Caco-2 (cell line): Measurements from ENCODE around the gene CHRM3. TPM values are rescaled to one million over a fixed set of nuclear protein-coding genes. Genes with fewer than 3 reads are reported as not detected.

Source experiments
- BruUV-seq: library from RNA; stranded (reverse); fragments of 400-500 nt; replicated peaks from 2 replicates; lab custom pipeline; 2021; lab: Mats Ljungman, UMichigan
- CTCF ChIA-PET: fragments of 300-600 bp; sonication (Branson Sonifier 250); formaldehyde crosslinking; loops from one replicate; lab custom pipeline; 2022; ENCODE audit warnings: antibody characterized with exemption; lab: Charles Lee
- POLR2A ChIA-PET: fragments of 300-600 bp; sonication (Branson Sonifier 250); formaldehyde crosslinking; loops from one replicate; lab custom pipeline; 2022; ENCODE audit warnings: antibody characterized with exemption; lab: Charles Lee
- DNase-seq, 2 experiments: peaks; one replicate each; pipeline versions ENCODE4 v3.0.0 to v3.0.0-alpha.2; 2020 to 2022
- H3K27me3 ChIP-seq: replicated peaks from 2 replicates; pipeline ENCODE4 v1.6.0; 2011; ENCODE audit warnings: low read length; ENCODE audit not compliant: control insufficient read depth, insufficient read depth
- H3K36me3 ChIP-seq: 2 replicates; pipeline ENCODE4 v1.5.1; 2011; ENCODE audit warnings: low read length; ENCODE audit not compliant: control insufficient read depth, insufficient read depth
- H3K4me1 ChIP-seq: fragments of 250-450 bp; sonication (Bioruptor Pico); 2 replicates; pipeline ENCODE4 v1.5.1; 2020; ENCODE audit warnings: mild to moderate bottlenecking
- H3K4me3 ChIP-seq: 2 replicates; pipeline ENCODE4 v1.5.1; 2011; ENCODE audit warnings: low read depth, mild to moderate bottlenecking, control low read depth, low read length
- H3K9me3 ChIP-seq: fragments of 250-450 bp; sonication (Bioruptor Pico); 2 replicates; pipeline ENCODE4 v1.5.1; 2020; ENCODE audit warnings: mild to moderate bottlenecking, moderate library complexity
- H3K27ac Mint-ChIP-seq: one replicate; pipeline ENCODE4 v1.8.0; 2022; ENCODE audit warnings: mixed read lengths; ENCODE audit not compliant: unreplicated experiment
- H3K27me3 Mint-ChIP-seq: one replicate; pipeline ENCODE4 v1.8.0; 2022; ENCODE audit warnings: mixed read lengths; ENCODE audit not compliant: insufficient read depth, unreplicated experiment
- H3K36me3 Mint-ChIP-seq: one replicate; pipeline ENCODE4 v1.8.0; 2022; ENCODE audit warnings: mild to moderate bottlenecking, mixed read lengths; ENCODE audit not compliant: insufficient read depth, unreplicated experiment
- H3K4me1 Mint-ChIP-seq: one replicate; pipeline ENCODE4 v1.8.0; 2022; ENCODE audit warnings: low read depth, mixed read lengths; ENCODE audit not compliant: unreplicated experiment
- H3K4me3 Mint-ChIP-seq: one replicate; pipeline ENCODE4 v1.8.0; 2022; ENCODE audit warnings: mild to moderate bottlenecking, moderate library complexity, mixed read lengths; ENCODE audit not compliant: unreplicated experiment
- H3K9me3 Mint-ChIP-seq: one replicate; pipeline ENCODE4 v1.8.0; 2022; ENCODE audit warnings: mixed read lengths; ENCODE audit not compliant: unreplicated experiment
- intact Hi-C: fragments of 100-400 bp; cut with micrococcal nuclease; formaldehyde crosslinking; loops from one replicate; pipeline ENCODE4 v1.10.0; 2022; ENCODE audit not compliant: unreplicated experiment
- total RNA-seq: library from RNA; stranded (reverse); gene quantifications from 2 replicates; pipeline ENCODE4 v1.2.3, GENCODE V29; 2022
- TF ChIP-seq, protein P1 (sequence below), 2 experiments: fragments of 200-600 bp in 1 of 2; IDR thresholded peaks; 1 replicate in 1 of 2; 2 replicates in 1 of 2; pipeline versions ENCODE4 v1.5.1 to v1.8.0; 2011 to 2022; ENCODE audit warnings: antibody characterized with exemption in 1 of 2, control low read depth in 1 of 2, inconsistent platforms in 1 of 2, low read depth in 1 of 2, low read length in 1 of 2, mild to moderate bottlenecking in 1 of 2, moderate library complexity in 1 of 2; ENCODE audit not compliant: insufficient read depth in 1 of 2, severe bottlenecking in 1 of 2, unreplicated experiment in 1 of 2

CHRM3 gene
- total RNA-seq, 1 experiment from 2014 or later, result 8.6 TPM

GRCh38 chr1:239432255-239432654 lies 45.9 kb downstream of the CHRM3 start:
- intact Hi-C loops, result no loop called here
- CTCF ChIA-PET, result no interaction called here
- no peak for DNase-seq
- H3K4me1 Mint-ChIP-seq, result no peaks in the 10 kb centered on the region
- H3K27me3 ChIP-seq, result no peaks in the 10 kb centered on the region
- no peak overlapping the region for H3K4me3 ChIP-seq
- no peak overlapping the region for H3K27ac Mint-ChIP-seq
- POLR2A ChIA-PET, result no interaction called here
- H3K36me3 Mint-ChIP-seq, result no peaks in the 10 kb centered on the region
- no peaks in the 10 kb centered on the region for H3K4me1 ChIP-seq
- H3K9me3 Mint-ChIP-seq, result no peaks in the 10 kb centered on the region
- no peaks in the 10 kb centered on the region for H3K36me3 ChIP-seq
- no peaks in the 10 kb centered on the region for H3K9me3 ChIP-seq
- TF ChIP-seq, protein P1, sequence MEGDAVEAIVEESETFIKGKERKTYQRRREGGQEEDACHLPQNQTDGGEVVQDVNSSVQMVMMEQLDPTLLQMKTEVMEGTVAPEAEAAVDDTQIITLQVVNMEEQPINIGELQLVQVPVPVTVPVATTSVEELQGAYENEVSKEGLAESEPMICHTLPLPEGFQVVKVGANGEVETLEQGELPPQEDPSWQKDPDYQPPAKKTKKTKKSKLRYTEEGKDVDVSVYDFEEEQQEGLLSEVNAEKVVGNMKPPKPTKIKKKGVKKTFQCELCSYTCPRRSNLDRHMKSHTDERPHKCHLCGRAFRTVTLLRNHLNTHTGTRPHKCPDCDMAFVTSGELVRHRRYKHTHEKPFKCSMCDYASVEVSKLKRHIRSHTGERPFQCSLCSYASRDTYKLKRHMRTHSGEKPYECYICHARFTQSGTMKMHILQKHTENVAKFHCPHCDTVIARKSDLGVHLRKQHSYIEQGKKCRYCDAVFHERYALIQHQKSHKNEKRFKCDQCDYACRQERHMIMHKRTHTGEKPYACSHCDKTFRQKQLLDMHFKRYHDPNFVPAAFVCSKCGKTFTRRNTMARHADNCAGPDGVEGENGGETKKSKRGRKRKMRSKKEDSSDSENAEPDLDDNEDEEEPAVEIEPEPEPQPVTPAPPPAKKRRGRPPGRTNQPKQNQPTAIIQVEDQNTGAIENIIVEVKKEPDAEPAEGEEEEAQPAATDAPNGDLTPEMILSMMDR (IDR thresholded peaks at IDR 0.05; ENCODE audit: insufficient read depth in 1 of 2, low read depth in 1 of 2, low read length in 1 of 2, severe bottlenecking in 1 of 2, unreplicated experiment in 1 of 2), result no peak
- H3K27me3 Mint-ChIP-seq, result no peaks in the 10 kb centered on the region
- no TSS peak for BruUV-seq
- H3K4me3 Mint-ChIP-seq, result no peak overlapping the region

DNA sequence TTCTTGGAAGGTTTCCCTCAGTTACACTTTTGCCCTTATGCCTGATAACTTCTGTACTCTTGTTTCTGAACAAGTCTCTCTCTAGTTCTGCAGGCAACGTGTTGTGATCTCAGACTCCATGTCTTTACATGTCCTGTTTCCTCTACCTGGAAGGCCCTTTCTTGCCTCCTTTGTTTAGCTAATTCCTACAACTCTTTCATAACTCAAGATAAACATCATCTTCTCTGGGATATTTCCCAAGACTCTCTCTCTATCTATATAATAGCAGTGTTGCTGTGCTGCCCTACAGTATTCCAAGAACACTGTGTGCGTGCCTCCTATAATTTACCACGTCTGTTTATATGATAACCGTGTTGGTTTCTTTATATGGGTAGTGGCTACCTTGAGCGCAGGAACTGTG lies 47.8 kb downstream of the CHRM3 start:
- Histone ChIP-seq H3K9me3 (no peaks in the 10 kb centered on the region), H3K4me3 (no peak overlapping the region), H3K27me3 (no peaks in the 10 kb centered on the region), H3K4me1 (no peaks in the 10 kb centered on the region), H3K36me3 (no peaks in the 10 kb centered on the region)
- no peak for DNase-seq
- Mint-ChIP-seq H3K4me1 (no peaks in the 10 kb centered on the region), H3K27ac (no peak overlapping the region), H3K27me3 (no peaks in the 10 kb centered on the region), H3K36me3 (no peaks in the 10 kb centered on the region), H3K9me3 (no peaks in the 10 kb centered on the region), H3K4me3 (no peak overlapping the region)
- TF ChIP-seq, protein P1 (IDR thresholded peaks at IDR 0.05; ENCODE audit: insufficient read depth in 1 of 2, low read depth in 1 of 2, low read length in 1 of 2, severe bottlenecking in 1 of 2, unreplicated experiment in 1 of 2), result no peak
- ChIA-PET CTCF (no interaction called here), POLR2A (no interaction called here)
- no TSS peak for BruUV-seq
- intact Hi-C loops, result no loop called here
